ENCODE results near the gene GAGE10.
"Not testable (repeated sequence)": the region's sequence is repeated elsewhere in the genome, so short reads cannot be mapped to it uniquely, and the experiment has no call there.

GAGE10 gene

GRCh38 chrX:49287665-49288064 is 15.8 kb upstream of the GAGE10 start:
- H3K27ac ChIP-seq, result no peak overlapping the region
- TF ChIP-seq ZFX (IDR thresholded peaks at IDR 0.05), result no peak
- TF ChIP-seq CTCF (conservative IDR thresholded peaks at IDR 0.05), result no peak

- H3K27ac ChIP-seq, result no peak overlapping the region
- no peak for TF ChIP-seq CTCF (conservative IDR thresholded peaks at IDR 0.05)
- no peak for TF ChIP-seq ZFX (IDR thresholded peaks at IDR 0.05)
Observed at GRCh38 chrX:49290215-49290614, 13.2 kb upstream of the GAGE10 start.

- no peak overlapping the region for H3K27ac ChIP-seq
- TF ChIP-seq CTCF (conservative IDR thresholded peaks at IDR 0.05) (peak; percentile 79), ZFX (IDR thresholded peaks at IDR 0.05) (no peak)
Observed at GRCh38 chrX:49291615-49292337, 11.7 kb upstream of the GAGE10 start.

GRCh38 chrX:49292400-49293362 is 10.8 kb upstream of the GAGE10 start:
- TF ChIP-seq CTCF (conservative IDR thresholded peaks at IDR 0.05), result no peak
- TF ChIP-seq ZFX (IDR thresholded peaks at IDR 0.05), result no peak
- no peak overlapping the region for H3K27ac ChIP-seq

GRCh38 chrX:49299293-49299692 is 4.2 kb upstream of the GAGE10 start:
- not testable (repeated sequence) for H3K27ac ChIP-seq

- no peak overlapping the region for H3K27ac ChIP-seq
- no peak for TF ChIP-seq ZFX (IDR thresholded peaks at IDR 0.05)
- TF ChIP-seq CTCF (conservative IDR thresholded peaks at IDR 0.05), result no peak
Observed at GRCh38 chrX:49300703-49301102, 2.7 kb upstream of the GAGE10 start.

- not testable (repeated sequence) for H3K27ac ChIP-seq
Observed at GRCh38 chrX:49307775-49308174, 4.3 kb downstream of the GAGE10 start.

GRCh38 chrX:49308604-49309269 is 5.3 kb downstream of the GAGE10 start:
- TF ChIP-seq CTCF (conservative IDR thresholded peaks at IDR 0.05) (no peak), ZFX (IDR thresholded peaks at IDR 0.05) (no peak)
- no peak overlapping the region for H3K27ac ChIP-seq

Measured in C4-2B (cell line).